ENCODE data around the gene INPP5A. TPM values are rescaled to one million over a fixed set of nuclear protein-coding genes. Genes with fewer than 3 reads are reported as not detected.
A peak's percentile ranks its signal among the peaks of the same experiment; 100 is the strongest.

Gene INPP5A
- total and polyA plus RNA-seq, 9 of the 15 experiments (the other 6 are each of a cell fraction or from before 2014, with no cell fraction given), result 0.66 to 11.6 (median 7.7) TPM

DNA sequence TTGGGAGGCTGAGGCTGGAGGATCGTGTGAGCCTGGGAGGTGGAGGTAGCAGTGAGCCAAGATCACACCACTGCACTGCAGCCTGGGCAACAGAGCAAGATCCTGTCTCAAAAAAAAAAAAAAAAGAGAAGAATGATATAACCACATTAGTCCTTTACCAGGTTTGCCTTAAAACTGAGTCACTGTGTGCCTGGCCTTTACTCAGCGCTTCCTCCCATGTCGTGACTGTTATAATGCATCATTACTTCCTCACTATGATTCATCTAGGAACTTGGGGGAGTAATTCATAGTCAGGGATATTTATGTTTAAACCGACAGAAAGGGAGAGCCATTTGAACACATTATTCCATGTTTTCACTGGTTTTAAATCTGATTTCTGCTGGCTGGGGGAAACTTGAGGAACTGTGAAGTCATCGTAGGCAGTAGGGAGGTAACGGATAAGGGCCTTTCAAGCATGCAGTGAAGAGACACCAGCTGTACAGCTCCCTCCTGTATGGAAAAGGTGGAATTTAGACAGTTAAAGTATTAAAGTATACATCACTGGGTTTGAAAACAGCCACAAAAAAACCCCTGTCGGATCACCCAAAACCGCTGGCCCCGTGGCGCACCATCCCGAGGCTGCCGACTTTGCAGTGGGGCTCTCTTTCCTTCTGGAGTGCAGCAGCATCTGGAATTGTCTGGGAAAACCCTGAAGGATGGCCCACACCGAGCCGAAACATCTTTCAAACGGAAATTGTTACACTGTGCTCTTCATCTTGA is 128.5 kb downstream of the INPP5A start (continued):
- TF ChIP-seq NCOA6 (IDR thresholded peaks at IDR 0.05) (no peak), SMAD2 (IDR thresholded peaks at IDR 0.05; ENCODE audit: low read depth, low read length) (no peak), DDX20 (tag; IDR thresholded peaks at IDR 0.05; ENCODE audit: low read depth) (no peak), MYNN (IDR thresholded peaks at IDR 0.05) (no peak), MYNN (CRISPR knock-in tag; IDR thresholded peaks at IDR 0.05) (no peak), ZNF668 (CRISPR knock-in tag; IDR thresholded peaks at IDR 0.05) (no peak), JUN (IDR thresholded peaks at IDR 0.05; ENCODE audit: borderline replicate concordance, low read depth, low read length) (peak; percentile 82), JUN (CRISPR knock-in tag; IDR thresholded peaks at IDR 0.05; ENCODE audit: borderline replicate concordance) (no peak), NR2C2 (CRISPR knock-in tag; IDR thresholded peaks at IDR 0.05) (no peak), NR2C2 (tag; IDR thresholded peaks at IDR 0.05) (no peak), PHF20 (IDR thresholded peaks at IDR 0.05; ENCODE audit: partially characterized antibody) (no peak), ZFPM2 (CRISPR knock-in tag; IDR thresholded peaks at IDR 0.05) (no peak), ZNF561 (CRISPR knock-in tag; conservative IDR thresholded peaks at IDR 0.05) (no peak), MEIS2 (IDR thresholded peaks at IDR 0.05; ENCODE audit: partially characterized antibody) (peak; percentile 78), ZNF121 (CRISPR knock-in tag; conservative IDR thresholded peaks at IDR 0.05) (peak; percentile 96), ATF3 (IDR thresholded peaks at IDR 0.05) (peak; percentile 74), ATF3 (CRISPR knock-in tag; conservative IDR thresholded peaks at IDR 0.05) (no peak), RBM22 (IDR thresholded peaks at IDR 0.05; ENCODE audit: low read depth, low read length, poor library complexity, severe bottlenecking) (no peak), CC2D1A (IDR thresholded peaks at IDR 0.05) (no peak), TAF1 (IDR thresholded peaks at IDR 0.05; ENCODE audit: control insufficient read depth, extremely low read depth, insufficient read depth, low read length, severe bottlenecking) (no peak)
- TF ChIP-seq, protein P1, sequence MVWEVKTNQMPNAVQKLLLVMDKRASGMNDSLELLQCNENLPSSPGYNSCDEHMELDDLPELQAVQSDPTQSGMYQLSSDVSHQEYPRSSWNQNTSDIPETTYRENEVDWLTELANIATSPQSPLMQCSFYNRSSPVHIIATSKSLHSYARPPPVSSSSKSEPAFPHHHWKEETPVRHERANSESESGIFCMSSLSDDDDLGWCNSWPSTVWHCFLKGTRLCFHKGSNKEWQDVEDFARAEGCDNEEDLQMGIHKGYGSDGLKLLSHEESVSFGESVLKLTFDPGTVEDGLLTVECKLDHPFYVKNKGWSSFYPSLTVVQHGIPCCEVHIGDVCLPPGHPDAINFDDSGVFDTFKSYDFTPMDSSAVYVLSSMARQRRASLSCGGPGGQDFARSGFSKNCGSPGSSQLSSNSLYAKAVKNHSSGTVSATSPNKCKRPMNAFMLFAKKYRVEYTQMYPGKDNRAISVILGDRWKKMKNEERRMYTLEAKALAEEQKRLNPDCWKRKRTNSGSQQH (CRISPR knock-in tag; IDR thresholded peaks at IDR 0.05), result no peak
- TF ChIP-seq, protein P2, sequence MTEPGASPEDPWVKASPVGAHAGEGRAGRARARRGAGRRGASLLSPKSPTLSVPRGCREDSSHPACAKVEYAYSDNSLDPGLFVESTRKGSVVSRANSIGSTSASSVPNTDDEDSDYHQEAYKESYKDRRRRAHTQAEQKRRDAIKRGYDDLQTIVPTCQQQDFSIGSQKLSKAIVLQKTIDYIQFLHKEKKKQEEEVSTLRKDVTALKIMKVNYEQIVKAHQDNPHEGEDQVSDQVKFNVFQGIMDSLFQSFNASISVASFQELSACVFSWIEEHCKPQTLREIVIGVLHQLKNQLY (CRISPR knock-in tag; conservative IDR thresholded peaks at IDR 0.05), result no peak
- TF ChIP-seq, protein P3, sequence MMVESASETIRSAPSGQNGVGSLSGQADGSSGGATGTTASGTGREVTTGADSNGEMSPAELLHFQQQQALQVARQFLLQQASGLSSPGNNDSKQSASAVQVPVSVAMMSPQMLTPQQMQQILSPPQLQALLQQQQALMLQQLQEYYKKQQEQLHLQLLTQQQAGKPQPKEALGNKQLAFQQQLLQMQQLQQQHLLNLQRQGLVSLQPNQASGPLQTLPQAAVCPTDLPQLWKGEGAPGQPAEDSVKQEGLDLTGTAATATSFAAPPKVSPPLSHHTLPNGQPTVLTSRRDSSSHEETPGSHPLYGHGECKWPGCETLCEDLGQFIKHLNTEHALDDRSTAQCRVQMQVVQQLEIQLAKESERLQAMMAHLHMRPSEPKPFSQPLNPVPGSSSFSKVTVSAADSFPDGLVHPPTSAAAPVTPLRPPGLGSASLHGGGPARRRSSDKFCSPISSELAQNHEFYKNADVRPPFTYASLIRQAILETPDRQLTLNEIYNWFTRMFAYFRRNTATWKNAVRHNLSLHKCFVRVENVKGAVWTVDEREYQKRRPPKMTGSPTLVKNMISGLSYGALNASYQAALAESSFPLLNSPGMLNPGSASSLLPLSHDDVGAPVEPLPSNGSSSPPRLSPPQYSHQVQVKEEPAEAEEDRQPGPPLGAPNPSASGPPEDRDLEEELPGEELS (CRISPR knock-in tag; IDR thresholded peaks at IDR 0.05; ENCODE audit: borderline replicate concordance), result no peak

Measured in K562 (cell line).